ENCODE results near the gene GEMIN4. TPM values are rescaled to one million over a fixed set of nuclear protein-coding genes. Genes with fewer than 3 reads are reported as not detected.

Gene GEMIN4
- total RNA-seq, 4 donors from 2014 or later, result 9.7 to 29.0 (median 17.0) TPM

DNA sequence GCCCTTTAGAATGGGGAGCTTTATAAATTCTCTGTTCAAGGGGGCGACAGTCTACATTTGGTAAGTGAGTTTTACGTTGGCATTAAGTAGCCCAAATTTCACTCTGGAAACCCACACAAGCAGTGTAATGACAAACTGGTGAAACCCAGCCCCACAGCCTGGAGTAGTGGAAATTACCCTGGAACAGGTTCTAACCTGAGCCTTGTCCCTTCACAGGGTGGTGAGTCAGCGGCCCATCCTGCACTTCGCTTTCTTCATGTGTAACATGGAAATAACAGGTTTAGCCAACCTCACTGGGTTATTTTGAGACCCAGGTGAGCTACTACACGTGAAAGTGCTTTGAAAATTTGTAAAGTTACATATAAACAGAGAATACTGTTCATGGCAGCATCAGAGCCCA is 23.2 kb downstream of the GEMIN4 start:
- DNase-seq, result no peak
- H3K4me3 ChIP-seq, result no peak overlapping the region
- TF ChIP-seq POLR2A (IDR thresholded peaks at IDR 0.05), result no peak
- TF ChIP-seq, protein P1, sequence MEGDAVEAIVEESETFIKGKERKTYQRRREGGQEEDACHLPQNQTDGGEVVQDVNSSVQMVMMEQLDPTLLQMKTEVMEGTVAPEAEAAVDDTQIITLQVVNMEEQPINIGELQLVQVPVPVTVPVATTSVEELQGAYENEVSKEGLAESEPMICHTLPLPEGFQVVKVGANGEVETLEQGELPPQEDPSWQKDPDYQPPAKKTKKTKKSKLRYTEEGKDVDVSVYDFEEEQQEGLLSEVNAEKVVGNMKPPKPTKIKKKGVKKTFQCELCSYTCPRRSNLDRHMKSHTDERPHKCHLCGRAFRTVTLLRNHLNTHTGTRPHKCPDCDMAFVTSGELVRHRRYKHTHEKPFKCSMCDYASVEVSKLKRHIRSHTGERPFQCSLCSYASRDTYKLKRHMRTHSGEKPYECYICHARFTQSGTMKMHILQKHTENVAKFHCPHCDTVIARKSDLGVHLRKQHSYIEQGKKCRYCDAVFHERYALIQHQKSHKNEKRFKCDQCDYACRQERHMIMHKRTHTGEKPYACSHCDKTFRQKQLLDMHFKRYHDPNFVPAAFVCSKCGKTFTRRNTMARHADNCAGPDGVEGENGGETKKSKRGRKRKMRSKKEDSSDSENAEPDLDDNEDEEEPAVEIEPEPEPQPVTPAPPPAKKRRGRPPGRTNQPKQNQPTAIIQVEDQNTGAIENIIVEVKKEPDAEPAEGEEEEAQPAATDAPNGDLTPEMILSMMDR (IDR thresholded peaks at IDR 0.05), result no peak
- H3K27me3 ChIP-seq, result no peaks in the 10 kb centered on the region
- intact Hi-C loops (cut with DNase I; ENCODE audit: low total_unique reads), result no loop called here
- H3K9me3 ChIP-seq, result no peaks in the 10 kb centered on the region
- no peaks in the 10 kb centered on the region for H3K4me1 ChIP-seq
- H3K36me3 ChIP-seq, result no peaks in the 10 kb centered on the region
- H3K27ac ChIP-seq, result no peak overlapping the region

- H3K4me3 ChIP-seq, result no peak overlapping the region
- no peak for DNase-seq
- TF ChIP-seq POLR2A (IDR thresholded peaks at IDR 0.05), result no peak
- TF ChIP-seq, protein P1 (IDR thresholded peaks at IDR 0.05), result no peak
- no peaks in the 10 kb centered on the region for H3K36me3 ChIP-seq
- no peaks in the 10 kb centered on the region for H3K9me3 ChIP-seq
- no peaks in the 10 kb centered on the region for H3K27me3 ChIP-seq
- no peak overlapping the region for H3K27ac ChIP-seq
- intact Hi-C loops (cut with DNase I; ENCODE audit: low total_unique reads), result no loop called here
- no peaks in the 10 kb centered on the region for H3K4me1 ChIP-seq
Measured at GRCh38 chr17:726271-726919, 25.7 kb downstream of the GEMIN4 start.

DNA sequence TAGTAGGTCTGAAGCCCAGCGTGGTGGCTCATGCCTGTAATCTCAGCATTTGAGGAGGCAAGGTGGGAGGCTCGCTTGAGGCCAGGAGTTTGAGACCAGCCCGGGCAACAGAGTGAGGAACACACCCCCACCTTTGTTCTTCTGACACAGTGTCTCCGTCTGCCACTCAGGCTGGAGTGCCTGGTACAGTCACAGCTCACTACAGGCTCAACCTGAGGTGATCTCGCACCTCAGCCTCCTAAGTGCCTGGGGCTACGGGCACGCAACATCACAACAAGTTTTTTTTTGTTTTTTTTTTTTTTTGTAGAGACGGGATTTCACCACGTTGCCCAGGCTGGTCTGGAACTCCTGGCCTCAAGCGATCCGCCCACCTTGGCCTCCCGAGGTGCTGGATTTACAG is 26.3 kb downstream of the GEMIN4 start:
- intact Hi-C loops (cut with DNase I; ENCODE audit: low total_unique reads), result no loop called here
- no peaks in the 10 kb centered on the region for H3K36me3 ChIP-seq
- no peaks in the 10 kb centered on the region for H3K9me3 ChIP-seq
- TF ChIP-seq POLR2A (IDR thresholded peaks at IDR 0.05), result no peak
- TF ChIP-seq, protein P1 (IDR thresholded peaks at IDR 0.05), result no peak
- DNase-seq, result no peak
- no peaks in the 10 kb centered on the region for H3K4me1 ChIP-seq
- no peak overlapping the region for H3K27ac ChIP-seq
- H3K4me3 ChIP-seq, result no peak overlapping the region
- H3K27me3 ChIP-seq, result no peaks in the 10 kb centered on the region

- Histone ChIP-seq H3K4me3 (no peak overlapping the region), H3K4me1 (no peaks in the 10 kb centered on the region), H3K27ac (no peak overlapping the region), H3K9me3 (no peaks in the 10 kb centered on the region), H3K36me3 (no peaks in the 10 kb centered on the region), H3K27me3 (no peaks in the 10 kb centered on the region)
- TF ChIP-seq, protein P1 (IDR thresholded peaks at IDR 0.05), result no peak
- TF ChIP-seq POLR2A (IDR thresholded peaks at IDR 0.05), result no peak
- intact Hi-C loops (cut with DNase I; ENCODE audit: low total_unique reads), result no loop called here
- no peak for DNase-seq
Measured at GRCh38 chr17:725084-725483, 27.0 kb downstream of the GEMIN4 start.

DNA sequence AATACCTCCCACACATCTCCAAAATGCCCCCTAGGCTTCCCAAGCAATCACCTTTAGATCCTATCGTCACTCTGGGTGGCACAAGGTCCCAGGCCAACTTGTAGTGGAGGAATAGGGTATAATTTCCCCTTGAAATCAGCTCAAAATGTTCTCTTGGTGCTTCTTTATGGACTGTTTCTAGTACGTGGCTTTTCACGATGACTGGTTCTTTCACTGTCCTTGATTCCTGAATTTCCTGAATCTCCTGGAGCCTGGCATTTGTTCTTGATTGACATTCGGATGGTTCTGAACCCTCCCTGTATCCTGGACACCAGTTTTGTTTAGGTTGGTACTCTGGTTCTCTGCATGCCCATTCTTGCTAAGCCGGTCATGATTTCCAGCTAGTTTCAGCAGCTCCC is 30.5 kb downstream of the GEMIN4 start:
- intact Hi-C loops (cut with DNase I; ENCODE audit: low total_unique reads), result no loop called here
- DNase-seq, result no peak
- no peak for TF ChIP-seq POLR2A (IDR thresholded peaks at IDR 0.05)
- TF ChIP-seq, protein P1 (IDR thresholded peaks at IDR 0.05), result no peak

More for the DNA sequence above, 30.5 kb downstream of the GEMIN4 start:
- Histone ChIP-seq H3K36me3 (no peaks in the 10 kb centered on the region), H3K27ac (no peak overlapping the region), H3K4me3 (no peak overlapping the region), H3K9me3 (no peaks in the 10 kb centered on the region), H3K4me1 (no peaks in the 10 kb centered on the region), H3K27me3 (no peaks in the 10 kb centered on the region)

Data from uterus (tissue), 4 donors.